Neural cell (in vitro differentiated cells): ENCODE measurements around the gene ACTMAP. TPM values are rescaled to one million over a fixed set of nuclear protein-coding genes. Genes with fewer than 3 reads are reported as not detected.

Experiments
- H2AFZ ChIP-seq: fragments of 200-600, 300-800 bp; sonication (generic), shearing (Covaris generic); 2 replicates; pipeline ENCODE4 v1.6.0; 2014; ENCODE audit warnings: low read depth, mild to moderate bottlenecking, antibody characterized with exemption, low read length, moderate library complexity
- H3F3A ChIP-seq: fragments of 200-600 bp; shearing (Covaris generic); 2 replicates; pipeline ENCODE4 v1.6.1; 2016; ENCODE audit warnings: mild to moderate bottlenecking, moderate library complexity, mixed read lengths, antibody characterized with exemption, low read length; ENCODE audit not compliant: insufficient read depth, poor library complexity, severe bottlenecking
- H3K27ac ChIP-seq: fragments of 200-600, 300-800 bp; sonication (generic), shearing (Covaris generic); 2 replicates; pipeline ENCODE4 v1.5.1; 2014; ENCODE audit warnings: mild to moderate bottlenecking, low read length, moderate library complexity
- H3K27me3 ChIP-seq: fragments of 300-800, 200-600 bp; sonication (generic), shearing (Covaris generic); 2 replicates; pipeline ENCODE4 v1.6.0; 2014; ENCODE audit warnings: mild to moderate bottlenecking, low read depth, low read length, moderate library complexity; ENCODE audit not compliant: insufficient read depth
- H3K36me3 ChIP-seq: fragments of 300-800, 200-600 bp; sonication (generic), shearing (Covaris generic); 2 replicates; pipeline ENCODE4 v1.5.1; 2014; ENCODE audit warnings: mild to moderate bottlenecking, antibody characterized with exemption, low read length, moderate library complexity; ENCODE audit not compliant: insufficient read depth
- H3K4me2 ChIP-seq: fragments of 300-800, 200-600 bp; sonication (generic), shearing (Covaris generic); 2 replicates; pipeline ENCODE4 v1.6.0; 2014; ENCODE audit warnings: mild to moderate bottlenecking, low read length
- H3K4me3 ChIP-seq: fragments of 300-800, 200-600 bp; sonication (generic), shearing (Covaris generic); 2 replicates; pipeline ENCODE4 v1.5.1; 2014; ENCODE audit warnings: mild to moderate bottlenecking, low read length, moderate library complexity
- H3K79me2 ChIP-seq: fragments of 200-600 bp; shearing (Covaris generic); replicated peaks from 2 replicates; pipeline ENCODE4 v1.6.0; 2014; ENCODE audit warnings: mild to moderate bottlenecking, low read length, moderate library complexity; ENCODE audit not compliant: insufficient read depth
- H3K9ac ChIP-seq: fragments of 300-800, 200-600 bp; sonication (generic), shearing (Covaris generic); 2 replicates; pipeline ENCODE4 v1.6.1; 2016; ENCODE audit warnings: mild to moderate bottlenecking, low read length, mixed read lengths
- H3K9me2 ChIP-seq: fragments of 200-600 bp; shearing (Covaris generic); 2 replicates; pipeline ENCODE4 v1.6.1; 2016; ENCODE audit warnings: mild to moderate bottlenecking, low read length, mixed read lengths; ENCODE audit not compliant: insufficient read depth
- H3K9me3 ChIP-seq: fragments of 200-600, 300-800 bp; sonication (generic), shearing (Covaris generic); 2 replicates; pipeline ENCODE4 v1.6.1; 2016; ENCODE audit warnings: mild to moderate bottlenecking, mixed run types, low read length, moderate library complexity, mixed read lengths
- H4K20me1 ChIP-seq: fragments of 200-600 bp; shearing (Covaris generic); 2 replicates; pipeline ENCODE4 v1.6.1; 2016; ENCODE audit warnings: mild to moderate bottlenecking, mixed run types; ENCODE audit not compliant: insufficient read depth
- EP300 ChIP-seq: fragments of 450-650 bp; conservative IDR thresholded peaks from 2 replicates; pipeline ENCODE4 v1.6.1; 2014; ENCODE audit warnings: antibody characterized with exemption, mild to moderate bottlenecking, moderate library complexity; ENCODE audit not compliant: poor library complexity, severe bottlenecking
- EZH2 ChIP-seq: fragments of 200-600, 300-800 bp; shearing (Covaris generic), sonication (generic); IDR thresholded peaks from 2 replicates; pipeline ENCODE4 v1.6.1; 2014; ENCODE audit warnings: antibody characterized with exemption, low read length, borderline replicate concordance, mild to moderate bottlenecking; ENCODE audit not compliant: insufficient read depth, poor library complexity, severe bottlenecking
- MXI1 ChIP-seq: fragments of 450-650 bp; conservative IDR thresholded peaks from 2 replicates; pipeline ENCODE4 v1.6.1; 2014; ENCODE audit warnings: antibody characterized with exemption, mild to moderate bottlenecking; ENCODE audit not compliant: poor library complexity, severe bottlenecking
- POLR2AphosphoS5 ChIP-seq: IDR thresholded peaks from 2 replicates; pipeline ENCODE4 v1.6.1; 2012
- RAD21 ChIP-seq: fragments of 450-650 bp; conservative IDR thresholded peaks from 2 replicates; pipeline ENCODE4 v1.6.1; 2014; ENCODE audit warnings: antibody characterized with exemption, mild to moderate bottlenecking, moderate library complexity
- REST ChIP-seq: IDR thresholded peaks from 2 replicates; pipeline ENCODE4 v1.6.1; 2012; ENCODE audit warnings: borderline replicate concordance
- SMC3 ChIP-seq: fragments of 450-650 bp; conservative IDR thresholded peaks from 2 replicates; pipeline ENCODE4 v1.6.1; 2014; ENCODE audit warnings: antibody characterized with exemption, mild to moderate bottlenecking, moderate library complexity; ENCODE audit not compliant: poor library complexity
- TAF1 ChIP-seq: IDR thresholded peaks from 2 replicates; pipeline ENCODE4 v1.6.1; 2012; ENCODE audit warnings: low read depth
- polyA plus RNA-seq: library from polyadenylated mRNA; depleted of rRNA; stranded (reverse); fragments of >200 nt; gene quantifications from 2 replicates; pipeline ENCODE4 v1.2.3, GENCODE V29; 2014
- TF ChIP-seq, protein P1 (sequence below): fragments of 450-650 bp; IDR thresholded peaks from 2 replicates; pipeline ENCODE4 v1.5.1; 2014; ENCODE audit warnings: antibody characterized with exemption, mild to moderate bottlenecking, moderate library complexity; ENCODE audit not compliant: poor library complexity, severe bottlenecking

Gene ACTMAP
- polyA plus RNA-seq, 1 donor from 2014 or later = not detected

GRCh38 chr19:40697007-40697406 is 53.3 kb downstream of the ACTMAP start:
- no peak overlapping the region for H2AFZ ChIP-seq
- H3K27ac ChIP-seq = no peak overlapping the region
- no peak overlapping the region for H3K9ac ChIP-seq
- H3K27me3 ChIP-seq = no peaks in the 10 kb centered on the region
- H3F3A ChIP-seq = no peaks in the 10 kb centered on the region
- no peaks in the 10 kb centered on the region for H3K79me2 ChIP-seq
- TF ChIP-seq, protein P1, sequence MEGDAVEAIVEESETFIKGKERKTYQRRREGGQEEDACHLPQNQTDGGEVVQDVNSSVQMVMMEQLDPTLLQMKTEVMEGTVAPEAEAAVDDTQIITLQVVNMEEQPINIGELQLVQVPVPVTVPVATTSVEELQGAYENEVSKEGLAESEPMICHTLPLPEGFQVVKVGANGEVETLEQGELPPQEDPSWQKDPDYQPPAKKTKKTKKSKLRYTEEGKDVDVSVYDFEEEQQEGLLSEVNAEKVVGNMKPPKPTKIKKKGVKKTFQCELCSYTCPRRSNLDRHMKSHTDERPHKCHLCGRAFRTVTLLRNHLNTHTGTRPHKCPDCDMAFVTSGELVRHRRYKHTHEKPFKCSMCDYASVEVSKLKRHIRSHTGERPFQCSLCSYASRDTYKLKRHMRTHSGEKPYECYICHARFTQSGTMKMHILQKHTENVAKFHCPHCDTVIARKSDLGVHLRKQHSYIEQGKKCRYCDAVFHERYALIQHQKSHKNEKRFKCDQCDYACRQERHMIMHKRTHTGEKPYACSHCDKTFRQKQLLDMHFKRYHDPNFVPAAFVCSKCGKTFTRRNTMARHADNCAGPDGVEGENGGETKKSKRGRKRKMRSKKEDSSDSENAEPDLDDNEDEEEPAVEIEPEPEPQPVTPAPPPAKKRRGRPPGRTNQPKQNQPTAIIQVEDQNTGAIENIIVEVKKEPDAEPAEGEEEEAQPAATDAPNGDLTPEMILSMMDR = no peak
- TF ChIP-seq RAD21 (no peak), TAF1 (no peak), EP300 (no peak), EZH2 (no peak), REST (no peak), SMC3 (no peak), POLR2AphosphoS5 (no peak), MXI1 (no peak)
- H3K4me2 ChIP-seq = no peak overlapping the region
- H3K9me3 ChIP-seq = no peaks in the 10 kb centered on the region
- no peaks in the 10 kb centered on the region for H3K36me3 ChIP-seq
- H3K9me2 ChIP-seq = no peaks in the 10 kb centered on the region
- H3K4me3 ChIP-seq = no peak overlapping the region
- H4K20me1 ChIP-seq = no peaks in the 10 kb centered on the region

- Histone ChIP-seq H3K79me2 (no peaks in the 10 kb centered on the region), H3F3A (no peaks in the 10 kb centered on the region), H3K4me2 (no peak overlapping the region), H3K9ac (no peak overlapping the region), H3K27me3 (no peaks in the 10 kb centered on the region), H3K27ac (no peak overlapping the region), H4K20me1 (no peaks in the 10 kb centered on the region), H3K9me3 (no peaks in the 10 kb centered on the region), H3K4me3 (no peak overlapping the region), H2AFZ (no peak overlapping the region), H3K9me2 (no peaks in the 10 kb centered on the region), H3K36me3 (no peaks in the 10 kb centered on the region)
- no peak for TF ChIP-seq MXI1
- TF ChIP-seq, protein P1 = no peak
- TF ChIP-seq REST = no peak
- no peak for TF ChIP-seq POLR2AphosphoS5
- no peak for TF ChIP-seq SMC3
- no peak for TF ChIP-seq EP300
- no peak for TF ChIP-seq EZH2
- TF ChIP-seq TAF1 = no peak
- TF ChIP-seq RAD21 = no peak
These were observed 54.4 kb downstream of the ACTMAP start for GRCh38 chr19:40695881-40696280.
